GM11168 (cell line): Measurements from ENCODE around the gene MLX.
"Not testable (repeated sequence)": the region's sequence is repeated elsewhere in the genome, so short reads cannot be mapped to it uniquely, and the experiment has no call there.

Experiments used
- in situ Hi-C: fragments of 300-500 bp; cut with MboI; formaldehyde crosslinking; loops from one replicate; pipeline ENCODE4 v1.12.0; 2022; ENCODE audit warnings: low sequenced_read_pairs; ENCODE audit not compliant: unreplicated experiment

Gene MLX

GRCh38 chr17:42535155-42536047 lies 31.5 kb upstream of the MLX start:
- in situ Hi-C loops, result no loop called here

DNA sequence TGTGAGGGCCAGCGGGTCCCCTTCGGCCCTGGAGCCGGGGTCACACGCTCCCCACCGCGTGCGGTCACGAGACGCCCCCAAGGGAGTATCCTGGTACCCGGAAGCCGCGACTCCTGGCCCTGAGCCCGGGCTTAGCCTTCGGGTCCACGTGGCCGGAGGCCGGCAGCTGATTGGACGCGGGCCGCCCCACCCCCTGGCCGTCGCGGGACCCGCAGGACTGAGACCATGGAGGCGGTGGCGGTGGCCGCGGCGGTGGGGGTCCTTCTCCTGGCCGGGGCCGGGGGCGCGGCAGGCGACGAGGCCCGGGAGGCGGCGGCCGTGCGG lies 30.9 kb upstream of the MLX start, which contains the start of gene NAGLU:
TSS of gene NAGLU (plus strand) at position 194 of the 324 bp plus-strand sequence. CDS start at position 226, 32 bp downstream.
- in situ Hi-C loops, result no loop called here

- in situ Hi-C loops, result no loop called here
Measured at GRCh38 chr17:42536372-42537155, 30.3 kb upstream of the MLX start.

DNA sequence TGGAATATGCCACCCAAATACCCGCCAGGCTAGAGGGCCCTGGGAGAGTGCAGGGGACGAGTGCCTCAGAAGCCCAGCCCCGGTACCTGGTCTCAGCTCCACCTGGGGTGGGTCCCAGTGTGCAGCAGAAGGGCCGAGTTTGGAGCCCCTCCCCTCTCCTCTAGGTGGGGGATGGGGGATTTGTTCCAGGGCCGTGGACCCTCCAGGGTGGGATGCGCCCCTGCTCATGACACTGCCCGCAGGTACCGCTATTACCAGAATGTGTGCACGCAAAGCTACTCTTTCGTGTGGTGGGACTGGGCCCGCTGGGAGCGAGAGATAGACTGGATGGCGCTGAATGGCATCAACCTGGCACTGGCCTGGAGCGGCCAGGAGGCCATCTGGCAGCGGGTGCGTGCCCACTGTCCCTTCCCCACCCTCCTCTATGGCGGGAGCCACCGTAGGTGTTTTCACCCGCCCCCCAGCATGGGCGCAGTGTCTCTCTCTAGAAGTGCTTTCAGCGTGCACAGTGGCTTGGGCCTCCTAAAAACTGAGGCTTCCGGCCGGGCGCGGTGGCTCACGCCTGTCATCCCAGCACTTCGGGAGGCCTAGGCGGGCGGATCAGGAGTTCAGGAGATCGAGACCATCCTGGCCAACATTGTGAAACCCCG lies 29.6 kb upstream of the MLX start:
- in situ Hi-C loops, result no loop called here

- in situ Hi-C loops, result no loop called here
Measured at GRCh38 chr17:42537826-42538451, 29.0 kb upstream of the MLX start.

DNA sequence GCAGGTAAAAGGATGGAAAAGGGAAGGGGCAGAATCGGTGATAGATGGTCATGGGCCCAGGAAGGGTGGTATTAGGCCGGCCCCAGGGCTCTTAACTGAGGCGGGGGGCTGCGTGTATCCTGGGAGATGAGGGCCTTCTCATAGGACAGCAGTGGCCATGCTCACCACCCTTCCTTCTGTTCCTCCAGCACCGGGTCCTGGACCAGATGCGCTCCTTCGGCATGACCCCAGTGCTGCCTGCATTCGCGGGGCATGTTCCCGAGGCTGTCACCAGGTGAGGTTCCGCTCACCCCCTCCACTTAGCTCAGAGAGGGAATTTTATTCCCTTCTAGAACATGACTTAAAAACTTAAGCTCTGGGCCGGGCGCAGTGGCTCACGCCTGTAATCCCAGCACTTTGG lies 28.4 kb upstream of the MLX start:
- in situ Hi-C loops, result no loop called here

GRCh38 chr17:42540558-42540957 lies 26.3 kb upstream of the MLX start:
- in situ Hi-C loops, result not testable (repeated sequence)

DNA sequence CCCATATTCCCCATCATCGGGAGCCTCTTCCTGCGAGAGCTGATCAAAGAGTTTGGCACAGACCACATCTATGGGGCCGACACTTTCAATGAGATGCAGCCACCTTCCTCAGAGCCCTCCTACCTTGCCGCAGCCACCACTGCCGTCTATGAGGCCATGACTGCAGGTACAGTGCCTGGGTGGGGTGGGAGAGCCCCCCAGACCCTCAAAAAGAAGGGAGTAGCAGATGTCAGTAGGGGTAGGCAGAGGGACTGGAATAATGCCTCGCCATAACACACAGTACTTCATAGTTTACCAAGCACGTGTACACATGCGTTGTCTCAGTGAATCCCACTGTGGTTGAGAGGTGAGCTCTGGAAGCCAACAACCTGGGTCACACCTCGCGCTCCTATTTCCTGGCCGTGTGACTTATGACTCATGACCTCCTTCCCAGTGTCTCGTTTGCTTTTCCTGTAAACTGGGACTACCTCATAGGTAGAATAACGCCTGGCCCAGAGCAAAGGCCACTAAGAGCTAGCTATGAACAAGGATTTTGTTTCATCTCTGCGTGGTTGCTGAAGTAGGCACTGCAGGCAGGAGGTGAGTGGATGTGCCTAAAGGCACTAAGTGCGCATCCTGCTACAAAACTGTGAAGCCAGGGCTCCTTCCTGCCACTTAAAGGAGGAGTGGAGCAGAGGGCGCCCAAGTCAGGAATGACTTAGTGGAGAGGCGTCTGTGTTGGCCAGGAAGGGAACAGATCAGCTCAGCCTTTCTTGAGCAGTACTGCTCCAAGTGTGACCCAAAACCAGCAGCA lies 25.7 kb upstream of the MLX start:
- in situ Hi-C loops, result no loop called here

GRCh38 chr17:42543190-42544079 lies 23.5 kb upstream of the MLX start:
- in situ Hi-C loops, result no loop called here

DNA sequence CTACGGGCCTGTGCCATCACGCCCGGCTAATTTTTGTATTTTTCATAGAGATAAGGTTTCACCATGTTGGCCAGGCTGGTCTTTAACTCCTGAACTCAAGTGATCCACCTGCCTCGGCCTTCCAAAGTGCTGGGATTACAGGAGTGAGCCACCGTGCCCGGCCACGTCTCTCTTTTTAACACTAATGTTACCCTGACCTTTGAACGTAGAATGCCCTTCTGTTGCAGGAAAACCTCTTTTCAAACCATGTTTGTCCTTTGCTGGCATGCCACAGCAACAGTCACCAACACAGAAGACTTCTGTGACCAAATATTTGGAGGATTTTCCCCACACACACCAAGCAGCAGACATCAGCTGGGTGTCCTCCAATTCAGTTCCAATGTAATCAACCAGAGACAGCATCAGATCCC lies 22.0 kb upstream of the MLX start:
- in situ Hi-C loops, result no loop called here

GRCh38 chr17:42545755-42546505 lies 21.0 kb upstream of the MLX start:
- in situ Hi-C loops, result not testable (repeated sequence)

GRCh38 chr17:42547001-42547461 lies 19.9 kb upstream of the MLX start:
- in situ Hi-C loops, result no loop called here

GRCh38 chr17:42547698-42548069 lies 19.2 kb upstream of the MLX start:
- in situ Hi-C loops, result no loop called here

DNA sequence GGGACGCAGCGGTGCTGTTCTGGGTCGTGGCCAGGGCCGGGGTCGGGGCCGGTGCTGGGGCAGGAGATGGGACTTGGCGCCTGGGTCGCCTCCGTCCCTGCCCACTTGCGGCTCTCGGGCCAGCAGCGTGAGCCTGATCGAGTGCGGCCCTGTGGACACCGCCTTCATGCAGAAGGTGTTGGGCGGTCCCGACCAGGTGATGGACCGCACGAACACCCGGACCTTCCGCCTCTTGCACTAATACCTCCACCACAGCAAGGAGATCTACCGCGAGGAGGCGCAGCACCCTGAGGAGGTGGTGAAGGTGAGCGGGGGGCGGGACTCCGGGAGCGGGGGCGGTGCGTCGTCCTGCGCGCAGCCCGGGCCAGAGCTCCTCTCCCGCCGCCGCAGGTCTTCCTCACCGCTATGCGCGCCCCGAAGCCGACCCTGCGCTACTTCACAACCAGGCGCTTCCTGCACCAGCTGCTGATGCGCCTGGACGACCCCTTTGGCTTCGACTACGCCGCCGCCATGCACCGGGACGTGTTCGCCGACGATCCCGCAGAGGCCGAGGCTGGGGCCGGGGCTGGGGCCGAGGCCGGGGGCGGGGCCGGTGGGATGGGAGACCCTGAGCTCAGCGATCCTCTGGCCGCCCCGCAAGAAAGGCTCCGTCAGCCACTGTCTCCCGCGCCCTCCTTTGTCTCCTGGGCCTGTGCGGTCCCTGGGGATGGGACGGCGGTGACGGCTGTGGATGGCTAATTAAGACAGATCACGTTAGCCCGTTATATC lies 18.6 kb upstream of the MLX start:
- in situ Hi-C loops, result no loop called here

DNA sequence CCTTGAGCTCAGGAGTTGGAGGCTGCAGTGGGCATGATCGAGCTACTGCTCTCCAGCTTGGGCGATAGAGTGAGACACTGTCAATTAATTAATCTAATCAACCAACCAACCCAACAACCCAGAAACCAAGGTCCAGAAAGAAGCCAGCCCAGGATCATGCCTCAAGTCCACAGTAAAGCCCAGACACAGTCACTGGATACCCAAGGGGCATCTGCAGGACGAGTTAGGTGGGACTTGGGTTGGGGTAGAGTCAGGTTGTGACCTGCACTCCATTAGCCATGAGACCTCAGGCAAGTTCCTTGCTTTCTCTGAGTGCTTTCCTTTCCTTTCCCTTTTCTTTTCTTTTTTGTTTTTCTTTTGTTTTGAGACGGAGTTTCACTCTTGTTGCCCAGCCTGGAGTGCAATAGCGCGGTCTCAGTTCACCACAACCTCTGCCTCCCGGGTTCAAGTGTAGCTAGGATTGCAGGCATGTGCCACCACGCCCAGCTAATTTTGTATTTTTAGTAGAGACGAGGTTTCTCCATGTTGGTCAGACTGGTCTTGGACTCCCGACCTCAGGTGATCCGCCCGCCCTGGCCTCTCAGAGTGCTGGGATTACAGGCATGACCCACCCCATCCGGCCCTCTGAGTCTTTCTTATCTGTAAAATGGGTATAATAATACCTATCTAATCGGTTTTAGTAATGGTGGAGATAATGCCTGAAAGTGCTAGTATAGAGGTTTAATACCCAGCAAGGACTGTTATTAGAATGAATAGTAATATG lies 17.7 kb upstream of the MLX start:
- in situ Hi-C loops, result no loop called here

GRCh38 chr17:42552736-42553135 lies 14.2 kb upstream of the MLX start, which contains the start of gene HSD17B1:
HSD17B1 (plus strand) TSS chr17:42552923; CDS start chr17:42552934, 11 bp downstream.
- in situ Hi-C loops, result not testable (repeated sequence)
